HEK293T (cell line): ENCODE results near the gene GRM5.
"Not testable (repeated sequence)": the region's sequence is repeated elsewhere in the genome, so short reads cannot be mapped to it uniquely, and the experiment has no call there.

Experiments
- CTCF ChIA-PET: fragments of 350-600 bp; formaldehyde crosslinking; extraction: SDS; loops from one replicate; lab custom pipeline; 2021; ENCODE audit warnings: antibody characterized with exemption, inconsistent platforms; lab: Yijun Ruan, JAX
- POLR2A ChIA-PET: fragments of 350-600 bp; formaldehyde crosslinking; extraction: SDS; loops from one replicate; lab custom pipeline; 2020; ENCODE audit warnings: antibody characterized with exemption, inconsistent platforms; lab: Yijun Ruan, JAX
- DNase-seq: peaks from one replicate; pipeline ENCODE4 v3.0.0; 2012; ENCODE audit warnings: mixed read lengths; ENCODE audit errors: extremely low spot score
- ARNT ChIP-seq: fragments of 450-650 bp; IDR thresholded peaks from 2 replicates; pipeline ENCODE4 v1.6.1; 2017; ENCODE audit warnings: mild to moderate bottlenecking
- BHLHE40 ChIP-seq: fragments of 450-650 bp; IDR thresholded peaks from 2 replicates; pipeline ENCODE4 v1.6.1; 2016; ENCODE audit warnings: mild to moderate bottlenecking, moderate library complexity, borderline replicate concordance
- CTBP1 ChIP-seq: fragments of 450-650 bp; IDR thresholded peaks from 2 replicates; pipeline ENCODE4 v1.6.1; 2016; ENCODE audit warnings: borderline replicate concordance
- ELF4 ChIP-seq: fragments of 450-650 bp; IDR thresholded peaks from 2 replicates; pipeline ENCODE4 v1.6.1; 2017; ENCODE audit warnings: antibody characterized with exemption
- FOXA1 ChIP-seq: fragments of 450-650 bp; IDR thresholded peaks from 2 replicates; pipeline ENCODE4 v1.6.1; 2016; ENCODE audit warnings: mild to moderate bottlenecking
- FOXK2 ChIP-seq: fragments of 450-650 bp; IDR thresholded peaks from 2 replicates; pipeline ENCODE4 v1.6.1; 2016; ENCODE audit warnings: mild to moderate bottlenecking
- FOXM1 ChIP-seq: fragments of 450-650 bp; IDR thresholded peaks from 2 replicates; pipeline ENCODE4 v1.6.1; 2017; ENCODE audit warnings: mild to moderate bottlenecking, borderline replicate concordance
- HDGF ChIP-seq: fragments of 450-650 bp; IDR thresholded peaks from 2 replicates; pipeline ENCODE4 v1.6.1; 2017; ENCODE audit warnings: antibody characterized with exemption, borderline replicate concordance
- L3MBTL2 ChIP-seq: fragments of 450-650 bp; conservative IDR thresholded peaks from 2 replicates; pipeline ENCODE4 v1.6.1; 2016; ENCODE audit warnings: mild to moderate bottlenecking
- LEF1 ChIP-seq: fragments of 450-650 bp; IDR thresholded peaks from 2 replicates; pipeline ENCODE4 v1.6.1; 2017; ENCODE audit warnings: mild to moderate bottlenecking, borderline replicate concordance
- NFRKB ChIP-seq: fragments of 450-650 bp; IDR thresholded peaks from 2 replicates; pipeline ENCODE4 v1.6.1; 2016; ENCODE audit warnings: mild to moderate bottlenecking, moderate library complexity
- SP1 ChIP-seq: fragments of 450-650 bp; IDR thresholded peaks from 2 replicates; pipeline ENCODE4 v1.6.1; 2017
- SUZ12 ChIP-seq: fragments of 450-650 bp; IDR thresholded peaks from 2 replicates; pipeline ENCODE4 v1.6.1; 2016; ENCODE audit warnings: mild to moderate bottlenecking
- TARDBP ChIP-seq: fragments of 450-650 bp; IDR thresholded peaks from 2 replicates; pipeline ENCODE4 v1.6.1; 2016
- ZNF384 ChIP-seq: fragments of 450-650 bp; IDR thresholded peaks from 2 replicates; pipeline ENCODE4 v1.6.1; 2016
- TF ChIP-seq, protein P1 (sequence below): fragments of 450-650 bp; IDR thresholded peaks from 2 replicates; pipeline ENCODE4 v1.6.1; 2016

Gene GRM5

DNA sequence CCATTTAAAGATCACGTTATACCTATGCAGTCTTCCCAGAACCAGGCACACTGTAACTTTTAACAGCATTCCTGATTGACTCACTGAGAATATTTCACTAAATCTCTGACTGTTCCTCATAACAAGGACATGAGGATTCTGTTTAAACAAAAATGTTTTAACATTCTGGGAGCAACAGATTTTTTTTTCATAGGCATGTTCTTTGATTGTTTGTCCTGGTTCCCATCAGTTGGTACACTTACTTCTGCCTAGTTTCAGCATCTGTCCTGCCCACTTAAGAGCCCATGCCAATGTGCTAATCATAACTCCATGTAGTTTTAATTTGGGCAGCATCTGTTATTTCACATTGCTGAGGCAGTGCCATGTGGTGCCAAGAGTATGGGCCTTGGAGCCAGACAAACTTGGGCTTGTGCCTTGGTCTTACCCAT is 589.8 kb downstream of the GRM5 start:
- POLR2A ChIA-PET, result no interaction called here
- no peak for DNase-seq
- CTCF ChIA-PET, result no interaction called here

DNA sequence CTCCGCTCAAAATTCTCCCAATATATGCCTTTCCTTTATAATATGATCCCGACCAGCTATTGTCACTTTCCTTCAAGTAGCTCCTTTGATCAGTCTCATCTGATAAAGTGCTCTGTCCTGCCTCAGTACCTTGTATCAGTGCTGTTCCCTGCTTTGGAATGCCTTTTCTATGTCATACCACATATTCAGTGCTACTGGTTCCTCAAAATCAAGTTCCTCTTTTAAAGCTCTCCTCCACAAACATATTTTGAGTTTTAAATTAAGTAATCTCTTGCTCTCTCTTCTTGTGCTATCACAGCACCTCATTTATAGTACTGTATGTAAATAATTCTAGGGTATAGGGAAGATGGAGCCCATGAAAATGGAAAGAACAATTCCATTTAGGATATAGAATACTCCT is 591.1 kb downstream of the GRM5 start:
- TF ChIP-seq SUZ12, result no peak
- TF ChIP-seq, protein P1, sequence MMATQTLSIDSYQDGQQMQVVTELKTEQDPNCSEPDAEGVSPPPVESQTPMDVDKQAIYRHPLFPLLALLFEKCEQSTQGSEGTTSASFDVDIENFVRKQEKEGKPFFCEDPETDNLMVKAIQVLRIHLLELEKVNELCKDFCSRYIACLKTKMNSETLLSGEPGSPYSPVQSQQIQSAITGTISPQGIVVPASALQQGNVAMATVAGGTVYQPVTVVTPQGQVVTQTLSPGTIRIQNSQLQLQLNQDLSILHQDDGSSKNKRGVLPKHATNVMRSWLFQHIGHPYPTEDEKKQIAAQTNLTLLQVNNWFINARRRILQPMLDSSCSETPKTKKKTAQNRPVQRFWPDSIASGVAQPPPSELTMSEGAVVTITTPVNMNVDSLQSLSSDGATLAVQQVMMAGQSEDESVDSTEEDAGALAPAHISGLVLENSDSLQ, result no peak
- no peak for TF ChIP-seq FOXK2
- TF ChIP-seq LEF1, result no peak
- no peak for TF ChIP-seq FOXA1
- no peak for TF ChIP-seq CTBP1
- no peak for TF ChIP-seq SP1
- TF ChIP-seq ARNT, result no peak
- TF ChIP-seq ZNF384, result no peak
- TF ChIP-seq BHLHE40, result no peak
- no peak for TF ChIP-seq ELF4
- no peak for TF ChIP-seq NFRKB
- TF ChIP-seq TARDBP, result no peak
- ChIA-PET POLR2A (no interaction called here), CTCF (no interaction called here)
- no peak for DNase-seq

More for the DNA sequence above, 589.8 kb downstream of the GRM5 start:
- TF ChIP-seq CTBP1 (no peak), ELF4 (no peak), FOXM1 (no peak), ZNF384 (no peak), L3MBTL2 (no peak), BHLHE40 (no peak), TARDBP (no peak), LEF1 (no peak), NFRKB (no peak), FOXA1 (no peak)

DNA sequence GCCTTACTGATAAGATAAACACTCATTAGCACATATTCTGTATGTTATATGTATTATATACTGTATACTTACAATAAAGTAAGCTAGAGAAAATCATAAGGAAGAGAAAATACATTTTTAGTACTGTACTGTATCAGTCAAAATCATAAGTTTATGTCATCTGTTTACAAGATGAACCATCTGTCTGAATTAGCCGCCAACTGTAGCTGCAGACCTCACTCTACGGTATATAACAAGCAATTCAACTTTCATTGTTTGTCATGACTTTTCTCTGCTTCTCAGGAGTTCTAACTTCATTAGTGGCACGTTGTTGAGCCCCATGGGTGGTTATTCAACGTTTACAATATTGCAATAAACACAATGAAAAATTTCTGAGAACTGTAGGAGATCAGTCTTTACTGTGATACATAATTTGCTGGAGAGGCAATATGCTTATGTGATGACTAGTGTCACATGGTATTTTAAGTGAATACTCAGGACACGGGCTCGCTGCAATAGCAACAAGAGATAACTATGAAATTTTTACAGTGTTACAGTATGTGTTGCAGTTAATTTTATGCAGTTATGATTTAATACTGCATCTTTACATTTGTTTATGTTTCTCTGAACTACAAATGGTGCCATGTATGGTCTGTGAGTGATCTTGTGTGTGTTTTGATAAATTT is 596.1 kb downstream of the GRM5 start:
- no peak for DNase-seq
- CTCF ChIA-PET, result no interaction called here
- TF ChIP-seq ZNF384 (no peak), CTBP1 (no peak), ELF4 (no peak)
- POLR2A ChIA-PET, result no interaction called here

DNA sequence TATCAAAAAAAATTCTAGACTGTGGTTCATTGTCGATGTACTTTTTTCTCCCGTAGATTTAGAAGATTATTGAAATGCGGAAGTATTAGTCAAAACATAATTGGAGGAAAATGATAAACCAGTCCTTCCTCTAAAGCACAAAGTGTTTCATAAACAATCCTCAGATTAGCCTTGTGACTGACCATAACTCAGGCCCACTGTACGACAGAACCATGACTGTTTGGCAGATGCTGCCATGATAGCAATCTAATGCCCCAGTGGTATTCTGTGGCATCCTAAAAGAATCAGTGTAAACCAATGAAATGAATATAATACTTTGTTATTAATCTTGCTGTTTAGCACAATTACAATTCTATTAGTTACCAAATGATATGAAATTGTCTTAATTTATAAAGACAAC is 601.3 kb downstream of the GRM5 start:
- ChIA-PET CTCF (no interaction called here), POLR2A (no interaction called here)
- no peak for DNase-seq
- TF ChIP-seq CTBP1 (no peak), FOXM1 (no peak), HDGF (no peak), SP1 (no peak), TARDBP (no peak)

DNA sequence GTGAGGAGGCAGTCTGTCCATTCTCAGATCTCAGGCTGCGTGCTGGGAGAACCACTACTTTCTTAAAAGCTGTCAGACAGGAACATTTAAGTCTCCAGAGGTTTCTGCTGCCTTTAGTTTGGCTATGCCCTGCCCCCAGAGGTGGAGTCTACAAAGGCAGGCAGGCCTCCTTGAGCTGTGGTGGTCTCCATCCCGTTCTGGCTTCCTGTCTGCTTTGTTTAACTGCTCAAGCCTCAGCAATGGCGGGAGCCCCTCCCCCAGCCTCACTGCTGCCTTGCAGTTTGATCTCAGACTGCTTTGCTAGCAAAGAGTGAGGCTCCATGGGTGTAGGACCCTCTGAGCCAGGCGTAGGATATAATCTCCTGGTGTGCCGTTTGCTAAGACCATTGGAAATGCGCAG is 602.5 kb downstream of the GRM5 start:
- POLR2A ChIA-PET, CTCF ChIA-PET, DNase-seq: not testable (repeated sequence)

DNA sequence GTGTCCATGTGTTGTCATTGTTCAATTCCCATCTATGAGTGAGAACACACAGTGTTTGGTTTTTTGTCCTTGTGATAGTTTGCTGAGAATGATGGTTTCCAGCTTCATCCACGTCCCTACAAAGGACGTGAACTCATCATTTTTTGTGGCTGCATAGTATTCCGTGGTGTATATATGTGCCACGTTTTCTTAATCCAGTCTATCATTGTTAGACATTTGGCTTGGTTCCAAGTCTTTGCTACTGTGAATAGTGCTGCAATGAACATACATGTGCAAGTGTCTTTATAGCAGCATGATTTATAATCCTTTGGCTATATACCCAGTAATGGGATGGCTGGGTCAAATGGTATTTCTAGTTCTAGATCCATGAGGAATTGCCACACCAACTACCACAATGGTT is 607.7 kb downstream of the GRM5 start:
- POLR2A ChIA-PET, DNase-seq, CTCF ChIA-PET: not testable (repeated sequence)

DNA sequence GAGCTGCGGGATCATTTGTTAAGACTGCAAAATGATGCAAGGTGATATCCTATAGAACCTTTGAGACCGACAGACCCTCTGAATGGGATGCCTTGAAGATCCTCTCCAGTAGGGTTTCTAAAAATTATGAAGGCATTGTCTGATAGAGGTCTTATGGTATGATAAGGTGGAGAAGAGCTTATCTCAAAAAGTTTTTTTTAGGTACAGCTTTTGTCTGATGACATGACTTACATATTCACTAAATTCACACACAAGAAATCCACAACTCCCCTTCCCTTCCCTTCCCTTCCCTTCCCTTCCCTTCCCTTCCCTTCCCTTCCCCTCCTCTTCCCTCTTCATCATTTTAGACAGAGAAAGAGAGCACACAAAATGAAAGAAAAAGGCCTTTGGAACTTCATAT is 609.8 kb downstream of the GRM5 start:
- no peak for DNase-seq
- POLR2A ChIA-PET, result no interaction called here
- CTCF ChIA-PET, result no interaction called here
- TF ChIP-seq ELF4 (no peak), FOXA1 (no peak), ARNT (no peak), LEF1 (no peak), HDGF (no peak), FOXM1 (no peak), SP1 (no peak), TARDBP (no peak), SUZ12 (no peak), L3MBTL2 (no peak), BHLHE40 (no peak)
- TF ChIP-seq, protein P1, result no peak

DNA sequence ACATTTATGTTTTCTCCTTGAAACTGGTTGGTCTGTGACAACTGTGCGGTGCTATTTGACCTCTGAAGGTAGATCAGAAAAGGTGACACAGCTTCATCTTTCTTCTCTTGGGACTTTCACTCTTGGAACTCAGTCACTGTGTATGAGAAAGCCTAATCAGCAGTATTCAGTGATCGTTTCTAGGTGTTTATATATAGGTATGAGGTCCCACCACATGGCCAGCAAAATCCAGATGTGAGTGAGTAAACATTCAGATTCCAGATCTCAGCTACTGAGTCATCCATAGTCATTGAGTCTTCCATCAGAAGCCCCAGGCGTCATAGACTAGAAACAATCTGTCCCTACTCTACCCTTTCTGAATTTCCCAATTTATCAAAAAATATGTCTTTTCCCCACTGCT is 610.9 kb downstream of the GRM5 start:
- no peak for TF ChIP-seq FOXM1
- CTCF ChIA-PET, result no interaction called here
- DNase-seq, result no peak
- POLR2A ChIA-PET, result no interaction called here
